HEK293 (cell line): ENCODE results near the gene IQCH.
"Not testable (repeated sequence)": the region's sequence is repeated elsewhere in the genome, so short reads cannot be mapped to it uniquely, and the experiment has no call there.

Experiments used
- CTCF ChIA-PET: fragments of 350-600 bp; formaldehyde crosslinking; extraction: SDS; loops from one replicate; lab custom pipeline; 2021; ENCODE audit warnings: antibody characterized with exemption; lab: Yijun Ruan, JAX
- POLR2A ChIA-PET: fragments of 300-600 bp; formaldehyde crosslinking; extraction: SDS; loops from one replicate; lab custom pipeline; 2020; ENCODE audit warnings: antibody characterized with exemption, inconsistent platforms; lab: Yijun Ruan, JAX
- H3K27ac ChIP-seq: fragments of 200-500 bp; sonication (Bioruptor generic); 2 replicates; pipeline ENCODE4 v1.5.1; 2014; ENCODE audit warnings: low read depth, low read length, control low read depth, inconsistent platforms; ENCODE audit errors: extremely low read depth
- H3K36me3 ChIP-seq, 2 experiments: fragments of 200-500 bp in 1 of 2; sonication (Bioruptor generic) in 1 of 2; 1 replicate in 1 of 2; 2 replicates in 1 of 2; pipeline ENCODE4 v1.5.1; 2014 to 2017; ENCODE audit warnings: inconsistent platforms in 2 of 2, low read length in 2 of 2; ENCODE audit not compliant: control insufficient read depth in 2 of 2, insufficient read depth in 1 of 2
- H3K4me1 ChIP-seq: fragments of 200-500 bp; sonication (Bioruptor generic); 2 replicates; pipeline ENCODE4 v1.5.1; 2014; ENCODE audit warnings: mild to moderate bottlenecking, low read length, inconsistent platforms; ENCODE audit not compliant: control insufficient read depth, insufficient read depth
- H3K4me3 ChIP-seq: 2 replicates; pipeline ENCODE4 v1.5.1; 2011; ENCODE audit warnings: low read depth, mild to moderate bottlenecking, control low read depth, low read length, moderate library complexity
- H3K9me3 ChIP-seq: fragments of 200-500 bp; sonication (Bioruptor generic); 2 replicates; pipeline ENCODE4 v1.5.1; 2014; ENCODE audit warnings: low read depth, low read length, inconsistent platforms; ENCODE audit not compliant: control insufficient read depth, insufficient read depth
- MEIS1 ChIP-seq: sonication (generic); formaldehyde crosslinking; IDR thresholded peaks from 2 replicates; pipeline ENCODE4 v1.8.1; 2022; ENCODE audit warnings: missing genetic modification reagents, mild to moderate bottlenecking, borderline replicate concordance
- OSR2 ChIP-seq: fragments of 450-650 bp; formaldehyde crosslinking; IDR thresholded peaks from 2 replicates; pipeline ENCODE4 v1.5.1; 2016; ENCODE audit warnings: missing biosample characterization, missing genetic modification characterization
- SCRT2 ChIP-seq: fragments of 450-650 bp; formaldehyde crosslinking; IDR thresholded peaks from 2 replicates; pipeline ENCODE4 v1.5.1; 2016; ENCODE audit warnings: missing biosample characterization, missing genetic modification characterization
- ZBTB17 ChIP-seq: fragments of 450-650 bp; formaldehyde crosslinking; IDR thresholded peaks from 2 replicates; pipeline ENCODE4 v1.5.1; 2016; ENCODE audit warnings: missing biosample characterization, missing genetic modification characterization
- ZBTB8A ChIP-seq: fragments of 450-650 bp; formaldehyde crosslinking; IDR thresholded peaks from 2 replicates; pipeline ENCODE4 v1.5.1; 2016; ENCODE audit warnings: missing biosample characterization, missing genetic modification characterization
- ZNF114 ChIP-seq: fragments of 450-650 bp; formaldehyde crosslinking; IDR thresholded peaks from 2 replicates; pipeline ENCODE4 v1.5.0; 2017; ENCODE audit warnings: missing biosample characterization, missing genetic modification characterization
- ZNF146 ChIP-seq: fragments of 450-650 bp; formaldehyde crosslinking; IDR thresholded peaks from 2 replicates; pipeline ENCODE4 v1.5.1; 2016; ENCODE audit warnings: missing biosample characterization, missing genetic modification characterization
- ZNF174 ChIP-seq: fragments of 450-650 bp; formaldehyde crosslinking; IDR thresholded peaks from 2 replicates; pipeline ENCODE4 v1.5.0; 2017; ENCODE audit warnings: missing biosample characterization, mild to moderate bottlenecking, missing genetic modification characterization
- ZNF473 ChIP-seq: fragments of 450-650 bp; formaldehyde crosslinking; IDR thresholded peaks from 2 replicates; pipeline ENCODE4 v1.5.1; 2017; ENCODE audit warnings: missing biosample characterization, missing genetic modification characterization
- ZNF558 ChIP-seq: fragments of 450-650 bp; formaldehyde crosslinking; IDR thresholded peaks from 2 replicates; pipeline ENCODE4 v1.5.1; 2016; ENCODE audit warnings: missing biosample characterization, missing genetic modification characterization
- ZNF791 ChIP-seq: fragments of 450-650 bp; formaldehyde crosslinking; IDR thresholded peaks from 2 replicates; pipeline ENCODE4 v1.5.1; 2016; ENCODE audit warnings: missing biosample characterization, missing genetic modification characterization
- TF ChIP-seq, protein P1 (sequence below): fragments of 450-650 bp; IDR thresholded peaks from 2 replicates; pipeline ENCODE4 v1.5.1; 2018; ENCODE audit warnings: missing biosample characterization, mild to moderate bottlenecking, missing genetic modification characterization
- TF ChIP-seq, protein P2 (sequence below): fragments of 450-650 bp; formaldehyde crosslinking; IDR thresholded peaks from 2 replicates; pipeline ENCODE4 v1.5.1; 2016; ENCODE audit warnings: missing biosample characterization, missing genetic modification characterization
- TF ChIP-seq, protein P3 (sequence below): fragments of 450-650 bp; formaldehyde crosslinking; IDR thresholded peaks from 2 replicates; pipeline ENCODE4 v1.5.1; 2017; ENCODE audit warnings: missing biosample characterization, missing genetic modification characterization
- TF ChIP-seq, protein P4 (sequence below): fragments of 450-650 bp; formaldehyde crosslinking; IDR thresholded peaks from 2 replicates; pipeline ENCODE4 v1.5.1; 2017; ENCODE audit warnings: missing biosample characterization, missing genetic modification characterization

The IQCH gene

DNA sequence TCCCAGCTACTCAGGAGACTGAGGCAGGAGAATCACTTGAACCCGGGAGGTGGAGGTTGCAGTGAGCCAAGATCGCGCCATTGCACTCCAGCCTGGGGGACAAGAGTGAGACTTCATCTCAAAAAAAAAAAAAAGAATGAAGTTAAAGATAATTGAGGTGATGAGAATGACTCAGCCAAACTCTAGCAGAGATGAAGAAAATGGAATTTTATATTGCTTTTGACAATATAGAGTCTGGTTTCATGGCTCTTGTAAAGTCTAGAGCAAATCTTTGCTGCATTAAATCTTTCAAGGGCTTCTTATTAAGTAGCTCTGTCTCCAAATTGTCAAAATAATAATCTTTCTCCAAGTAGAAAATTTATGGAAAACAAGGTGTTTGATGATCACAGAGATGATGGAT is 3.8 kb downstream of the IQCH start:
- not testable (repeated sequence) for H3K27ac ChIP-seq, H3K36me3 ChIP-seq
- CTCF ChIA-PET, result interaction anchor here (0.6 to 1.3 kb wide), 3 partner anchors 11 to 1746 kb away, joined by 3 to 6 read pairs (median 5); no protein-coding TSS in a partner anchor
- TF ChIP-seq ZBTB17 (tag by site-specific recombination), result peak; percentile 45; the same call in 1 of the 2 replicates
- TF ChIP-seq, all 188 proteins: peak for 1; not testable (repeated sequence) for 187
- H3K9me3 ChIP-seq, POLR2A ChIA-PET, H3K4me1 ChIP-seq, H3K4me3 ChIP-seq: not testable (repeated sequence)

DNA sequence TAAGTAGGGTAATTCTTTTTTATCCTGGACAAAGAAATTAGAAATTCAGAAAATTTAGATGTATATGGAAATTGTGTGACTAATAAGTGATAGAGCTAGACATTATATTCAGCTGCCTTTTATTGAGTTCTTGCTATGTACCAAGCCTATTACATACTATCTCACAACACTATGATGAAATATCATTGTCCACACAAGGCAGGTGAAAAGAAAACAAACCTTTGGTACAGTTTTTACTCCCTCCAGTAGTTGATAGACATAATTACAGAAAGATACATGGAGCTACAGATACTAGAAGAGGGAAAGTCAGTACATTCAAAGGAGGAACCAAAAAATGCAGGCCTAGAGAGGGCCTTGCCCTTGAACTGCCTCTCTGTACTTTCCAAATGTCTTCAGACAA is 4.8 kb downstream of the IQCH start:
- Histone ChIP-seq H3K9me3 (no peaks in the 10 kb centered on the region), H3K4me3 (no peak overlapping the region), H3K4me1 (no peaks in the 10 kb centered on the region)
- CTCF ChIA-PET, result interaction anchor here (0.6 to 1.3 kb wide), 2 partner anchors 10 to 125 kb away, joined by 4 to 6 read pairs; no protein-coding TSS in a partner anchor
- no peak for TF ChIP-seq ZNF146 (tag by site-specific recombination)
- no peak for TF ChIP-seq ZBTB8A (tag by site-specific recombination)
- TF ChIP-seq, protein P1, sequence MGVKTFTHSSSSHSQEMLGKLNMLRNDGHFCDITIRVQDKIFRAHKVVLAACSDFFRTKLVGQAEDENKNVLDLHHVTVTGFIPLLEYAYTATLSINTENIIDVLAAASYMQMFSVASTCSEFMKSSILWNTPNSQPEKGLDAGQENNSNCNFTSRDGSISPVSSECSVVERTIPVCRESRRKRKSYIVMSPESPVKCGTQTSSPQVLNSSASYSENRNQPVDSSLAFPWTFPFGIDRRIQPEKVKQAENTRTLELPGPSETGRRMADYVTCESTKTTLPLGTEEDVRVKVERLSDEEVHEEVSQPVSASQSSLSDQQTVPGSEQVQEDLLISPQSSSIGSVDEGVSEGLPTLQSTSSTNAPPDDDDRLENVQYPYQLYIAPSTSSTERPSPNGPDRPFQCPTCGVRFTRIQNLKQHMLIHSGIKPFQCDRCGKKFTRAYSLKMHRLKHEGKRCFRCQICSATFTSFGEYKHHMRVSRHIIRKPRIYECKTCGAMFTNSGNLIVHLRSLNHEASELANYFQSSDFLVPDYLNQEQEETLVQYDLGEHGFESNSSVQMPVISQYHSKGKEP (tag by site-specific recombination), result no peak
- no peak for TF ChIP-seq OSR2 (tag by site-specific recombination)
- TF ChIP-seq, protein P2, sequence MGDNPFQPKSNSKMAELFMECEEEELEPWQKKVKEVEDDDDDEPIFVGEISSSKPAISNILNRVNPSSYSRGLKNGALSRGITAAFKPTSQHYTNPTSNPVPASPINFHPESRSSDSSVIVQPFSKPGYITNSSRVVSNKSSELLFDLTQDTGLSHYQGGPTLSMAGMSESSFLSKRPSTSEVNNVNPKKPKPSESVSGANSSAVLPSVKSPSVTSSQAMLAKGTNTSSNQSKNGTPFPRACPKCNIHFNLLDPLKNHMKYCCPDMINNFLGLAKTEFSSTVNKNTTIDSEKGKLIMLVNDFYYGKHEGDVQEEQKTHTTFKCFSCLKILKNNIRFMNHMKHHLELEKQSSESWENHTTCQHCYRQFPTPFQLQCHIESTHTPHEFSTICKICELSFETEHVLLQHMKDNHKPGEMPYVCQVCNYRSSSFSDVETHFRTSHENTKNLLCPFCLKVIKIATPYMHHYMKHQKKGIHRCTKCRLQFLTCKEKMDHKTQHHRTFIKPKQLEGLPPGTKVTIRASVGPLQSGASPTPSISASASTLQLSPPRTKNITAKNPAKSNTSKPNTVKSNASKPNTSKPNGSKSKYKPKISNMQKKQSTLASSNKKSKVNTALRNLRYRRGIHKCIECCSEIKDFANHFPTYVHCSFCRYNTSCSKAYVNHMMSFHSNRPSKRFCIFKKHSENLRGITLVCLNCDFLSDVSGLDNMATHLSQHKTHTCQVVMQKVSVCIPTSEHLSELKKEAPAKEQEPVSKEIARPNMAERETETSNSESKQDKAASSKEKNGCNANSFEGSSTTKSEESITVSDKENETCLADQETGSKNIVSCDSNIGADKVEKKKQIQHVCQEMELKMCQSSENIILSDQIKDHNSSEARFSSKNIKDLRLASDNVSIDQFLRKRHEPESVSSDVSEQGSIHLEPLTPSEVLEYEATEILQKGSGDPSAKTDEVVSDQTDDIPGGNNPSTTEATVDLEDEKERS (tag by site-specific recombination), result no peak
- no peak for TF ChIP-seq ZNF174 (tag by site-specific recombination)
- TF ChIP-seq MEIS1 (CRISPR knock-in tag), result no peak
- no peak for TF ChIP-seq ZNF791 (tag by site-specific recombination)
- no peak for TF ChIP-seq SCRT2
- TF ChIP-seq, protein P3, sequence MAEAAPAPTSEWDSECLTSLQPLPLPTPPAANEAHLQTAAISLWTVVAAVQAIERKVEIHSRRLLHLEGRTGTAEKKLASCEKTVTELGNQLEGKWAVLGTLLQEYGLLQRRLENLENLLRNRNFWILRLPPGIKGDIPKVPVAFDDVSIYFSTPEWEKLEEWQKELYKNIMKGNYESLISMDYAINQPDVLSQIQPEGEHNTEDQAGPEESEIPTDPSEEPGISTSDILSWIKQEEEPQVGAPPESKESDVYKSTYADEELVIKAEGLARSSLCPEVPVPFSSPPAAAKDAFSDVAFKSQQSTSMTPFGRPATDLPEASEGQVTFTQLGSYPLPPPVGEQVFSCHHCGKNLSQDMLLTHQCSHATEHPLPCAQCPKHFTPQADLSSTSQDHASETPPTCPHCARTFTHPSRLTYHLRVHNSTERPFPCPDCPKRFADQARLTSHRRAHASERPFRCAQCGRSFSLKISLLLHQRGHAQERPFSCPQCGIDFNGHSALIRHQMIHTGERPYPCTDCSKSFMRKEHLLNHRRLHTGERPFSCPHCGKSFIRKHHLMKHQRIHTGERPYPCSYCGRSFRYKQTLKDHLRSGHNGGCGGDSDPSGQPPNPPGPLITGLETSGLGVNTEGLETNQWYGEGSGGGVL (tag by site-specific recombination), result no peak
- TF ChIP-seq, protein P4, sequence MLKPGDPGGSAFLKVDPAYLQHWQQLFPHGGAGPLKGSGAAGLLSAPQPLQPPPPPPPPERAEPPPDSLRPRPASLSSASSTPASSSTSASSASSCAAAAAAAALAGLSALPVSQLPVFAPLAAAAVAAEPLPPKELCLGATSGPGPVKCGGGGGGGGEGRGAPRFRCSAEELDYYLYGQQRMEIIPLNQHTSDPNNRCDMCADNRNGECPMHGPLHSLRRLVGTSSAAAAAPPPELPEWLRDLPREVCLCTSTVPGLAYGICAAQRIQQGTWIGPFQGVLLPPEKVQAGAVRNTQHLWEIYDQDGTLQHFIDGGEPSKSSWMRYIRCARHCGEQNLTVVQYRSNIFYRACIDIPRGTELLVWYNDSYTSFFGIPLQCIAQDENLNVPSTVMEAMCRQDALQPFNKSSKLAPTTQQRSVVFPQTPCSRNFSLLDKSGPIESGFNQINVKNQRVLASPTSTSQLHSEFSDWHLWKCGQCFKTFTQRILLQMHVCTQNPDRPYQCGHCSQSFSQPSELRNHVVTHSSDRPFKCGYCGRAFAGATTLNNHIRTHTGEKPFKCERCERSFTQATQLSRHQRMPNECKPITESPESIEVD, result no peak
- TF ChIP-seq ZNF114 (tag by site-specific recombination), result no peak
- TF ChIP-seq ZNF558 (tag by site-specific recombination), result no peak
- no peak for TF ChIP-seq ZNF473 (tag by site-specific recombination)
- TF ChIP-seq, all 188 proteins: peak for 0
- POLR2A ChIA-PET, result no interaction called here
- Histone ChIP-seq H3K36me3 (no peaks in the 10 kb centered on the region), H3K27ac (no peak overlapping the region)
